B cell (primary cell): ENCODE results near the gene RPTOR. TPM values are rescaled to one million over a fixed set of nuclear protein-coding genes. Genes with fewer than 3 reads are reported as not detected.

Experiments used
- ATAC-seq: fragments of 200-7000 bp; cut with Tn5 transposase; one replicate; pipeline ENCODE4 v1.10.0; 2021; ENCODE audit warnings: low read depth, mild to moderate bottlenecking, moderate number of reproducible peaks, moderate library complexity
- CTCF ChIA-PET: fragments of 350-600 bp; sonication (Branson Sonifier 250); formaldehyde crosslinking; loops from one replicate; lab custom pipeline; 2021; ENCODE audit warnings: antibody characterized with exemption, inconsistent platforms; lab: Charles Lee
- POLR2A ChIA-PET: fragments of 350-600 bp; sonication (Branson Sonifier 250); formaldehyde crosslinking; loops from one replicate; lab custom pipeline; 2021; ENCODE audit warnings: antibody characterized with exemption; lab: Charles Lee
- DNase-seq: peaks from one replicate; pipeline ENCODE4 v3.0.0; 2013
- H2AFZ ChIP-seq: 2 replicates; pipeline ENCODE4 v1.6.1; 2012; ENCODE audit warnings: mild to moderate bottlenecking, low read depth, low read length; ENCODE audit not compliant: insufficient read depth, poor library complexity, severe bottlenecking
- H3K27ac ChIP-seq, 2 donors: 1 replicate in 1 of 2; 2 replicates in 1 of 2; pipeline ENCODE4 v1.5.1; 2012 to 2013; ENCODE audit warnings: low read length in 2 of 2, mild to moderate bottlenecking in 2 of 2, moderate library complexity in 1 of 2
- H3K27me3 ChIP-seq, 4 experiments: fragments of 200-600 bp in 1 of 4; sonication (generic) in 1 of 4; replicated peaks in 1 of 4; 1 replicate in 2 of 4; 2 replicates in 2 of 4; pipeline versions ENCODE4 v1.6.1 to v1.7.0; 2013 to 2016; ENCODE audit warnings: low read length in 3 of 4, mild to moderate bottlenecking in 2 of 4, mixed read lengths in 1 of 4, moderate library complexity in 1 of 4; ENCODE audit not compliant: insufficient read depth in 4 of 4, control insufficient read depth in 3 of 4; ENCODE audit errors: control extremely low read depth in 1 of 4
- H3K36me3 ChIP-seq, 2 experiments: replicated peaks in 1 of 2; 1 replicate in 1 of 2; 2 replicates in 1 of 2; pipeline versions ENCODE4 v1.6.1 to v1.7.1; 2013; ENCODE audit warnings: low read length in 1 of 2; ENCODE audit not compliant: insufficient read depth in 2 of 2, control insufficient read depth in 1 of 2; ENCODE audit errors: control extremely low read depth in 1 of 2, extremely low read depth in 1 of 2
- H3K4me1 ChIP-seq, 2 donors: fragments of 200-600 bp in 1 of 2; sonication (generic) in 1 of 2; 1 replicate in 1 of 2; 2 replicates in 1 of 2; pipeline versions ENCODE4 v1.5.1 to v1.6.1; 2013 to 2017; ENCODE audit warnings: low read length in 2 of 2; ENCODE audit not compliant: control insufficient read depth in 2 of 2, insufficient read depth in 2 of 2
- H3K4me2 ChIP-seq: replicated peaks from 2 replicates; pipeline ENCODE3; 2012; ENCODE audit warnings: mild to moderate bottlenecking, low read depth, low read length; ENCODE audit not compliant: poor library complexity, severe bottlenecking
- H3K4me3 ChIP-seq, 5 experiments: fragments of 200-600 bp in 1 of 5; sonication (generic) in 1 of 5; 1 replicate in 3 of 5; 2 replicates in 2 of 5; pipeline versions ENCODE4 v1.5.1 to v1.7.0; 2011 to 2016; ENCODE audit warnings: low read length in 4 of 5, mild to moderate bottlenecking in 4 of 5, low read depth in 2 of 5, control low read depth in 1 of 5, moderate library complexity in 1 of 5; ENCODE audit not compliant: insufficient read depth in 1 of 5; ENCODE audit errors: control extremely low read depth in 1 of 5, extremely low read depth in 1 of 5
- H3K79me2 ChIP-seq: fragments of 200-600 bp; sonication (generic); one replicate; pipeline ENCODE4 v1.6.0; 2016; ENCODE audit warnings: low read length; ENCODE audit not compliant: control insufficient read depth, insufficient read depth
- H3K9ac ChIP-seq: fragments of 200-600 bp; sonication (generic); 2 replicates; pipeline ENCODE4 v1.6.1; 2017; ENCODE audit warnings: mild to moderate bottlenecking, low read length, moderate library complexity
- H3K9me3 ChIP-seq, 3 donors: one replicate each; pipeline versions ENCODE4 v1.6.1 to v1.7.1; 2013; ENCODE audit warnings: low read length in 2 of 3; ENCODE audit not compliant: control insufficient read depth in 2 of 3, insufficient read depth in 1 of 3; ENCODE audit errors: control extremely low read depth in 1 of 3
- H4K20me1 ChIP-seq: 2 replicates; pipeline ENCODE4 v1.6.0; 2012; ENCODE audit warnings: mild to moderate bottlenecking, low read length; ENCODE audit not compliant: insufficient read depth, control insufficient read depth, poor library complexity, severe bottlenecking
- H3K27ac Mint-ChIP-seq: one replicate; pipeline ENCODE4 v1.8.0; 2021; ENCODE audit warnings: mixed read lengths
- H3K27me3 Mint-ChIP-seq: one replicate; pipeline ENCODE4 v1.8.0; 2021; ENCODE audit warnings: mixed read lengths
- H3K4me1 Mint-ChIP-seq: one replicate; pipeline ENCODE4 v1.8.0; 2021; ENCODE audit warnings: mixed read lengths
- H3K4me3 Mint-ChIP-seq: one replicate; pipeline ENCODE4 v1.8.0; 2021; ENCODE audit warnings: mixed read lengths
- H3K9me3 Mint-ChIP-seq: one replicate; pipeline ENCODE4 v1.8.0; 2022; ENCODE audit warnings: mixed read lengths; ENCODE audit not compliant: insufficient read depth
- EZH2 ChIP-seq: IDR thresholded peaks from 2 replicates; pipeline ENCODE4 v1.6.1; 2012; ENCODE audit warnings: borderline replicate concordance, low read depth, mild to moderate bottlenecking, moderate library complexity, low read length; ENCODE audit not compliant: insufficient read depth, poor library complexity, severe bottlenecking
- WGBS: methylation state at CpG from one replicate; pipeline ENCODE4 v1.1.5; 2013; ENCODE audit warnings: missing lambda C conversion rate; ENCODE audit not compliant: insufficient coverage; 5-methylcytosine and 5-hydroxymethylcytosine counted together
- intact Hi-C: fragments of 100-400 bp; cut with micrococcal nuclease; formaldehyde crosslinking; loops from one replicate; pipeline ENCODE4 v1.10.0; 2022
- polyA plus RNA-seq: library from polyadenylated mRNA; depleted of rRNA; stranded (reverse); fragments of >200 nt; gene quantifications from 2 replicates; pipeline ENCODE4 v1.2.3, GENCODE V29; 2012
- total RNA-seq, 2 donors: library from RNA; stranded (reverse); fragments of 120-200 nt in 1 of 2; gene quantifications; 1 replicate in 1 of 2; 2 replicates in 1 of 2; pipeline versions ENCODE4 v1.2.3 to v1.2.4, GENCODE V29; 2013 to 2022
- TF ChIP-seq, protein P1 (sequence below): fragments of 200-600 bp; IDR thresholded peaks from one replicate; pipeline ENCODE4 v1.8.0; 2022; ENCODE audit warnings: antibody characterized with exemption, mild to moderate bottlenecking

RPTOR gene
- total and polyA plus RNA-seq, 2 donors (not counting 1 experiment from before 2014, with no cell fraction given) = 13.4 to 58.8 TPM

DNA sequence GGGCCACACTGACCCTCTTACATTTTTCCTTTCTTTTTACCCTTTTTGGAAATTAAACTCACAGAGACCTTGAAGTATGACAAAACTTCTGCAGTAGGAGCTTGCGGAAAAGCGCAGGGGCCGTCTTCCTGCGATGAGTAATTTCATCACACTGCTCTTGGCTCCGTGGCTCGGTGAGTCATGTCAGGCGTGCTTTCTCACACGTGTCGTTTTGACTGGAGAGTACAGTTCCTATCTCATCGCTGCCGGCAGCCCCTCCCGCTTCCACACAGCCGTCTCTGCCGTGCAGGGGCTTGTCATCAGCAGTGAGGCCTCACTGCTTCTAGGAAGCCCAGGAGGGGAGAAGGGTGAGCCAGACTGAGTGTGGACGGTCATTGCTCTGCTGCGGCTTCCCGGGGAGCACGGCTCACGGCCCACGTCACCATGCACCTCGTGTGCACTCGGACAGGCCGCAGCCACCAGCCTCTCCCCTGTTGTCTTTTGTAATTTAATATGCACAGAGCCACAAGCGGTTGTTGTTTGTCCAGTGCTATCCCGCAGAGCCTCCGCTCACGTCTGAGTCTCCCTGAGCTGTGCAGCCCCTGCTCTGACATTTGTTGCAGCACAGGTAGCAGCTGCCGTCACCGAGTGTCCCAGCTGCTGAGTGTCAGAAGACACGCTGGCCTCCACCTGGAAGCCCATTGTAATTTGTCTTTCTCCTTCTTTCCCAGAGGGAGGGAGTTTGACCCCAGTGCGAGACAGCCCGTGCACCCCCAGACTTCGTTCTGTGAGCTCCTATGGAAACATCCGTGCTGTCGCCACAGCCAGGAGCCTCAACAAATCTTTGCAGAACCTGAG, 347.6 kb downstream of the RPTOR start:
- 79% methylated on average over 31 of the region's 35 CpGs for WGBS
- ChIA-PET CTCF (interaction anchor here (1.7 kb wide), 1 partner anchor 78 kb away, joined by 4 read pairs; no protein-coding TSS in a partner anchor), POLR2A (interaction anchor here (1.0 kb wide), 1 partner anchor 15 kb away, joined by 5 read pairs; no protein-coding TSS in a partner anchor)
- Histone ChIP-seq H3K27ac (no peak overlapping the region), H3K4me2 (peak overlapping the region; percentile 28), H3K4me1 (peaks cover 0 to 17% of the 10 kb centered on the region in 2 donors), H3K36me3 (peaks cover 0 to 32% of the 10 kb centered on the region in 2 experiments), H3K27me3 (no peaks in the 10 kb centered on the region), H2AFZ (no peak overlapping the region), H3K4me3 (no peak overlapping the region), H3K9ac (no peak overlapping the region), H3K79me2 (peaks cover 12% of the 10 kb centered on the region), H3K9me3 (no peaks in the 10 kb centered on the region), H4K20me1 (no peaks in the 10 kb centered on the region)
- no peak for TF ChIP-seq EZH2
- TF ChIP-seq, protein P1, sequence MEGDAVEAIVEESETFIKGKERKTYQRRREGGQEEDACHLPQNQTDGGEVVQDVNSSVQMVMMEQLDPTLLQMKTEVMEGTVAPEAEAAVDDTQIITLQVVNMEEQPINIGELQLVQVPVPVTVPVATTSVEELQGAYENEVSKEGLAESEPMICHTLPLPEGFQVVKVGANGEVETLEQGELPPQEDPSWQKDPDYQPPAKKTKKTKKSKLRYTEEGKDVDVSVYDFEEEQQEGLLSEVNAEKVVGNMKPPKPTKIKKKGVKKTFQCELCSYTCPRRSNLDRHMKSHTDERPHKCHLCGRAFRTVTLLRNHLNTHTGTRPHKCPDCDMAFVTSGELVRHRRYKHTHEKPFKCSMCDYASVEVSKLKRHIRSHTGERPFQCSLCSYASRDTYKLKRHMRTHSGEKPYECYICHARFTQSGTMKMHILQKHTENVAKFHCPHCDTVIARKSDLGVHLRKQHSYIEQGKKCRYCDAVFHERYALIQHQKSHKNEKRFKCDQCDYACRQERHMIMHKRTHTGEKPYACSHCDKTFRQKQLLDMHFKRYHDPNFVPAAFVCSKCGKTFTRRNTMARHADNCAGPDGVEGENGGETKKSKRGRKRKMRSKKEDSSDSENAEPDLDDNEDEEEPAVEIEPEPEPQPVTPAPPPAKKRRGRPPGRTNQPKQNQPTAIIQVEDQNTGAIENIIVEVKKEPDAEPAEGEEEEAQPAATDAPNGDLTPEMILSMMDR = no peak
- Mint-ChIP-seq H3K27ac (peak overlapping the region; percentile 82), H3K27me3 (no peaks in the 10 kb centered on the region), H3K9me3 (no peaks in the 10 kb centered on the region), H3K4me1 (peaks cover 14% of the 10 kb centered on the region), H3K4me3 (peak overlapping the region; percentile 37)
- DNase-seq (peak; percentile 52), ATAC-seq (peak; percentile 80)
- intact Hi-C loops = no loop called here
